Astrocyte of the cerebellum (primary cell): Measurements from ENCODE around the gene RHOD.

Experiments
- DNase-seq: peaks from one replicate; pipeline ENCODE4 v3.0.0-alpha.2; 2011; ENCODE audit warnings: low read depth
- H3K4me3 ChIP-seq: 2 replicates; pipeline ENCODE4 v1.5.1; 2011; ENCODE audit warnings: mild to moderate bottlenecking, low read depth, low read length, moderate library complexity
- in situ Hi-C: cut with HindIII; loops from 2 replicates; pipeline ENCODE4 v1.10.0; 2017; ENCODE audit warnings: low sequenced_read_pairs
- TF ChIP-seq, protein P1 (sequence below): IDR thresholded peaks from 2 replicates; pipeline ENCODE4 v1.5.1; 2012; ENCODE audit warnings: low read length, low read depth, moderate library complexity, mild to moderate bottlenecking; ENCODE audit errors: missing control alignments

RHOD gene

DNA sequence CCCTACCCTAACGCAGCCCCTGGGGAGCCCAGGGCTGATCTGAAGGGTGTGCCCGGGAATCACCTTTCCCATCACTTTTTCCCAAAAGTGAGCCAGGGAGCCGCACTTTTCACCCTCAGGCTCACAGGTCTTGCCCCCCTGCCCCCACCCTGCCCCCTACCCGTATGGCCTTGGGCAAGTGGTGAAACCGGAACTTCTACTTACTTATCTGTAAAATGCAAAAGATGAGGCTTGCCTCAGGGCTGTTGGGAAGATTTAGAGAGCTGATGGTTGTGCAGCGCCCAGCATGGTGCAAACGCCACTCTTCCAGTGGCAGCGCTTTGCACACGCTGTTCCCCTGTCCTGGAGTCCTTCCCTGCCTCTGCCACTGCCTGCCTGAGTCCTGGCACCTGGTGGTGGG is 25.7 kb upstream of the RHOD start:
- TF ChIP-seq, protein P1, sequence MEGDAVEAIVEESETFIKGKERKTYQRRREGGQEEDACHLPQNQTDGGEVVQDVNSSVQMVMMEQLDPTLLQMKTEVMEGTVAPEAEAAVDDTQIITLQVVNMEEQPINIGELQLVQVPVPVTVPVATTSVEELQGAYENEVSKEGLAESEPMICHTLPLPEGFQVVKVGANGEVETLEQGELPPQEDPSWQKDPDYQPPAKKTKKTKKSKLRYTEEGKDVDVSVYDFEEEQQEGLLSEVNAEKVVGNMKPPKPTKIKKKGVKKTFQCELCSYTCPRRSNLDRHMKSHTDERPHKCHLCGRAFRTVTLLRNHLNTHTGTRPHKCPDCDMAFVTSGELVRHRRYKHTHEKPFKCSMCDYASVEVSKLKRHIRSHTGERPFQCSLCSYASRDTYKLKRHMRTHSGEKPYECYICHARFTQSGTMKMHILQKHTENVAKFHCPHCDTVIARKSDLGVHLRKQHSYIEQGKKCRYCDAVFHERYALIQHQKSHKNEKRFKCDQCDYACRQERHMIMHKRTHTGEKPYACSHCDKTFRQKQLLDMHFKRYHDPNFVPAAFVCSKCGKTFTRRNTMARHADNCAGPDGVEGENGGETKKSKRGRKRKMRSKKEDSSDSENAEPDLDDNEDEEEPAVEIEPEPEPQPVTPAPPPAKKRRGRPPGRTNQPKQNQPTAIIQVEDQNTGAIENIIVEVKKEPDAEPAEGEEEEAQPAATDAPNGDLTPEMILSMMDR: no peak
- DNase-seq: no peak
- no peak overlapping the region for H3K4me3 ChIP-seq
- in situ Hi-C loops: no loop called here

DNA sequence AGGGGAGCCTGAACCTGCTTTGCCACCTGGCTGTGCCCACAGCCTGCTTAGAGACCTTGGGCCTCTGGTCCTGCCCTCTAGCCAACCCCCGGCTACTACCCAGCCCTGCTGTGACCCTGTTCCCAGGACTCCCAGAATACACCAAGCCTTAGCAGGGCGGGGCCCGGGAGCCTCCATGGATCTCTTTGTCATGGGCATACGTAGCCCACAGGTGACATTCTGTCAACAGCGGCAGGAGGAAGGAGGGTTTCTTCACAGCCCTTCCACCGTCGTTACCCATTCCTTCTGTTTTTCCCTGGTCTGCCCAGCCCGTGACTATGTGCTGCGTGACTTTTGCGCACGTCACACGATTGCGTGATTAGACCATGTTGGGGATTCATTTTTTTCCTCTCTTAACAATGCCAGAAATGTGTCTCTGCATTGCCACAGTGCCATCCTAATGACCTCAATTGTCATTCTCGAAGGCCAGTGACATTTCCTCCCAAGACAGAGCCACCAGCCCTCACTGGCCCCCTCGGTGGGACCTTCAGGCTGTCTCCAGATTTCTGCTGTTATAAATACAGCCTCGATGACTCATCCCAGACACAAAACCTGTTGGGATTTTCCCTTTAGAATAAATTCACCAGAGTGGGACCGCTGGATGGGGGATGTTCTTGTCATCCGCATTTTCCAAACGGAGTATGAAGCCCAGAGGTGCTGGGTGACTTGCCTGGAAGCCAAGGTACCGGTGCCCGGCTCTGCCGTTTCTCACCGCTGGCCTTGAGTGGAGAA is 24.7 kb upstream of the RHOD start:
- TF ChIP-seq, protein P1: no peak
- H3K4me3 ChIP-seq: no peak overlapping the region
- DNase-seq: peak; percentile 45
- in situ Hi-C loops: no loop called here

DNA sequence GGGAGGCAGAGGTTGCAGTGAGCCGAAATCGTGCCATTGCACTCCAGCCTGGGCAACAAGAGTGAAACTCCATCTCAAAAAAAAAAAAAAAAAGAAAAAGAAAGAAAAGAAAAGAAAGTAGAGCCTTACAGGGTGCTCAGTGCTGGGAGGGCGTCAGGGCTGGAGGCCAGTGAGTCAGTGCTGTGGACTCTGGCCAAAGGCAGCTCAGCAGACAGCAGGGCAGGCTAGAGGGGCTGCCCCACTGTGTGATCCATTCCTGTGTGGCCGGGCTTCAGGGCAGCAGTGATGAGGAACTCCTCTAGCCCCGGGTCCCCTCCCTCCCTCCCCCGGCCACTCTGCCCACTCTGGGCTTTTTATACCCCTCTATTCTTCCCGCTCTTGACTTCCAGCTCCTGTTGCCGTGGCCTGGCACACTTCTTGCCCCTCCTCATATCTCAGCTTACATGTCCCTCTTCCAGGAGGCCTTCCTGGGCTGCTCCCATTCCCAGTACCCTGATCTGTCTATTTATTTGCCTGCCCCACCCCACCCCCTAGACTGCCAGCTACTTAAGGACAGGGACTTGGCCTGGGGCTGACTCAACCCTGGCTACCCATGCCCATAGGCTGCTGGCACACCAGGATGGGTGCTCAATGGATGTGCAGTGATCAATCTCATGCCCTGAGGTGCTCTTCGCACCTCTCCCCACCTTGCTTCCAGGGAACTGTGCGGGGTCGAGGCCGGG is 23.7 kb upstream of the RHOD start:
- H3K4me3 ChIP-seq: no peak overlapping the region
- TF ChIP-seq, protein P1: no peak
- in situ Hi-C loops: no loop called here
- DNase-seq: peak; percentile 81

DNA sequence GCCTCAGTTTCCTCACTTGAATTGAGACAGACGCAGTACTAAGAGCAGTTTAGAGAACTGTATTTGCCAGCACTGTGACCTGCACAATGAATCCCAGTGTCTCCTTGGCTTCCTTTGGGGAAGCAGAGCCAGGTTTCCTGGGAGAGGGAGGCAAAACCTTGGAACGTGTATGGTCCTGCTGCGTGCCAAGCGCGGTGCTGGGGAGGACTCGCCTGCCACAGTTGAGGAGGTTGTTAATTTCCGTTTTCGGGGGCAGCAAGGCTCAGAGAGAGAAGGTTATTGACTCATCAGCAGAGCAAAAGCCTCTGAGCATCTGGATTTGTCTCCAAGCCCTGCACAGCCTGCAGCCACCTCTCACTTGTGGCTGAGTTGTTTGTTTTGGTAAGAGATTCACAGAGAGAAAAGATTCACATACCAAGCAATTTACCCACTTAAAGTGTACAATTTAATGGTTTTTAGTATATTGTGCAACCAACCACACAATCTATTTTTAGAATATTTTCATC is 22.9 kb upstream of the RHOD start:
- TF ChIP-seq, protein P1: no peak
- H3K4me3 ChIP-seq: no peak overlapping the region
- DNase-seq: peak; percentile 95
- in situ Hi-C loops: no loop called here

DNA sequence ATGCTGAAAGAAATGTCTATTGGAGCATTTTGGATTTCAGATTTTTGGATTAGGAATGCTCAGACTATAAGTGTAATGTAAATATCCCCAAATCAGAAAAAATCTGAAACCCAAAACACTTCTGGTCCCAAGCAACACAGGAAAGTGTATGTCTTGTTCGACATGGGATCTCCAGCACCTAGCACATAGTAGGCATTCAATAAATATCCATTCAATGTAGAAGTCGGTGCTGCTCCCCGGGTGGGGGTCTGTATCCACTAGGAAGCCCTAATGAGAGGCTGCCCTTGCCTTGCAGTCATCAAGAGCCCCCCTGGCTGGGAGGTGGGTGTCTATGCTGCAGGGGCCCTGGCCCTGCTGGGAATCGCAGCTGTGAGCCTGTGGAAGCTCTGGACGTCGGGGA is 22.3 kb upstream of the RHOD start:
- no peak for DNase-seq
- H3K4me3 ChIP-seq: no peak overlapping the region
- TF ChIP-seq, protein P1: no peak
- in situ Hi-C loops: no loop called here

DNA sequence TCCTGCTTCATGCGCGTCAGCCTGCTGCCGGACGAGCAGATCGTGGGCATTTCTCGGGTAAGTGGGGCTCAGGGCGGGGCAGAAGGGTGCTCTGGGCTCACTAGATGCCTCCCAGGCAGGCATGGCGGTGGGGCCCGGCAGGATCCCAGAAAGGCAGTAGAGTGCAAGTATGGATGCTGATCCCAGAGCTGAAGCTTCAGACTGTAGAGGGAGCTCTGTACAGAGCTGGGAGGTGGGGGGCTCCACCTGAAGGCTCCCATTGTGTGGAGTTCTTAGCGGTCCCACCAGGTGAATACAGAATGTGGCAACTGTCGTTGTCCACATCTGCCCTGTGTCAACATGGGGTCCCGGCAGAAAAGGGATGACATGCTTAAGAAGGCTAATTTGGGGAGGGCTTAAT is 16.5 kb upstream of the RHOD start:
- DNase-seq: no peak
- in situ Hi-C loops: loop anchor here (5.0 kb wide), 1 partner anchor 72 kb away; no protein-coding TSS in a partner anchor
- no peak overlapping the region for H3K4me3 ChIP-seq
- TF ChIP-seq, protein P1: no peak
